CD4-positive, alpha-beta T cell (primary cell): ENCODE results near the gene RASA3. TPM values are rescaled to one million over a fixed set of nuclear protein-coding genes. Genes with fewer than 3 reads are reported as not detected.

Experiments used
- ATAC-seq: fragments of 200-7000 bp; cut with Tn5 transposase; one replicate; pipeline ENCODE4 v1.10.0; 2022; ENCODE audit warnings: mild to moderate bottlenecking; ENCODE audit not compliant: poor library complexity
- CTCF ChIA-PET: fragments of 350-600 bp; sonication (Branson Sonifier 250); formaldehyde crosslinking; loops from one replicate; lab custom pipeline; 2021; ENCODE audit warnings: antibody characterized with exemption, inconsistent platforms; lab: Charles Lee
- POLR2A ChIA-PET: fragments of 350-600 bp; sonication (Branson Sonifier 250); formaldehyde crosslinking; loops from one replicate; lab custom pipeline; 2021; ENCODE audit warnings: antibody characterized with exemption, inconsistent platforms; lab: Charles Lee
- DNase-seq, 14 experiments: peaks; one replicate each; pipeline ENCODE4 v3.0.0-alpha.2; 2013 to 2020; ENCODE audit warnings: mixed read lengths in 2 of 14
- H3K27ac ChIP-seq, 2 donors: one replicate each; pipeline versions ENCODE4 v1.5.1 to v1.7.0; 2013; ENCODE audit warnings: low read length in 2 of 2, low read depth in 1 of 2, mild to moderate bottlenecking in 1 of 2
- H3K27me3 ChIP-seq, 2 experiments: 1 replicate in 1 of 2; 2 replicates in 1 of 2; pipeline versions ENCODE4 v1.6.1 to v1.7.0; 2013; ENCODE audit warnings: low read length in 2 of 2, control low read depth in 1 of 2, mild to moderate bottlenecking in 1 of 2, moderate library complexity in 1 of 2; ENCODE audit not compliant: insufficient read depth in 2 of 2, control insufficient read depth in 1 of 2
- H3K36me3 ChIP-seq: one replicate; pipeline ENCODE4 v1.6.1; 2013; ENCODE audit warnings: low read length, control low read depth; ENCODE audit not compliant: insufficient read depth
- H3K4me1 ChIP-seq: one replicate; pipeline ENCODE4 v1.6.1; 2013; ENCODE audit warnings: low read length, control low read depth; ENCODE audit not compliant: insufficient read depth
- H3K4me3 ChIP-seq: one replicate; pipeline ENCODE4 v1.5.1; 2013; ENCODE audit warnings: mild to moderate bottlenecking, low read length, moderate library complexity
- H3K9me3 ChIP-seq, 2 experiments: 1 replicate in 1 of 2; 2 replicates in 1 of 2; pipeline versions ENCODE4 v1.6.1 to v1.7.0; 2013; ENCODE audit warnings: low read length in 2 of 2, mild to moderate bottlenecking in 2 of 2, control low read depth in 1 of 2, moderate library complexity in 1 of 2; ENCODE audit not compliant: control insufficient read depth in 1 of 2, insufficient read depth in 1 of 2
- H3K27ac Mint-ChIP-seq: one replicate; pipeline ENCODE4 v1.8.0; 2020; ENCODE audit warnings: mixed read lengths
- H3K27me3 Mint-ChIP-seq: one replicate; pipeline ENCODE4 v1.8.0; 2021; ENCODE audit warnings: mixed read lengths
- H3K36me3 Mint-ChIP-seq: one replicate; pipeline ENCODE4 v1.8.0; 2021; ENCODE audit warnings: low read depth, mixed read lengths
- H3K4me1 Mint-ChIP-seq: one replicate; pipeline ENCODE4 v1.8.0; 2021; ENCODE audit warnings: low read depth, mixed read lengths
- H3K4me3 Mint-ChIP-seq: one replicate; pipeline ENCODE4 v1.8.0; 2020; ENCODE audit warnings: mild to moderate bottlenecking, mixed read lengths
- H3K9me3 Mint-ChIP-seq: one replicate; pipeline ENCODE4 v1.8.0; 2020; ENCODE audit warnings: mixed read lengths
- intact Hi-C, 2 experiments: fragments of 100-400 bp; cut with DNase I in 1 of 2; cut with micrococcal nuclease in 1 of 2; formaldehyde crosslinking; loops; one replicate each; pipeline versions ENCODE4 v1.15.1 to v1.9.0; 2023 to 2025; cut with DNase I, micrococcal nuclease
- total RNA-seq, 174 experiments: library from RNA in 2 of 174; stranded (reverse) in 2 of 174; gene quantifications; one replicate each; pipeline ENCODE4 v1.2.3 and lab custom pipeline; 2021 to 2026
- TF ChIP-seq, protein P1 (sequence below): fragments of 200-600 bp; IDR thresholded peaks from one replicate; pipeline ENCODE4 v1.8.0; 2022; ENCODE audit warnings: antibody characterized with exemption, mild to moderate bottlenecking

The RASA3 gene
- total RNA-seq, 2 experiments from 2014 or later, result 181 to 184 TPM

DNA sequence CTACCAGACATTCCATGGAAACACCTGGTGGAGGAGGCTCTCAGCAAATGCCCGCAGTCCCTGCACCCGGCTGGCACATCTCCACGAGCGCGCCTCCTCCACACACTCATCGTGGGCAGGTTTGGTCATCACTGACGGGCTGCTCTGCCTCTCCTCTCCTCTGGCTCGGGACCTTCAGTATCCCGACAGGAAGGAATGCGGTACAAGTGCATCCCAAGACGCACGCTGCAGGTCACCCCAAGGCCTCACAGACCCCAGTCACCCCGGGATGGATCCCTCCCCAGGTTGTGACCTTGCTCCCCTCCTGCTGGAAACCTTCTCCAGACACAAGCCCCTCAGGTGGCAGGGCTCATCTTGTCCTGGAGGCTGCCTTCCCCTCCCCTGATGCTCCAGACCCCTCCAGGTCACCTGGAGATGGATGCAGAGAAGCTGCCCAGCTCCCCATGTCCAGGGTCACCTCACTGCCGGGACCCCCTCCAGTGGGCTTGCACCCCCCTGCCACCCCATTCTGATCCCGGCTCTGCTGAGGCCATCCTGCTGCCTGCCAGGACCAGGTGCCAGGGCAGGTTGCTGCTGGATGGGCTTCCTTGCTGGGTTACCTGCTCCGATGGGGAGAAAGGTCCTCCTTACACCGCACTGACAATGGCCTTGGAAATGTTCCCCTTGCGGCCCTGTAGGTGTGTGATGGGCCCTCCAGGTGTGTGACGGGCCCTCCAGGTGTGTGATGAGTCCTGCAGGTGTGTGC lies 188.4 kb downstream of the RASA3 start:
- Histone ChIP-seq H3K27me3 (no peaks in the 10 kb centered on the region), H3K9me3 (no peaks in the 10 kb centered on the region), H3K4me3 (no peak overlapping the region), H3K36me3 (no peaks in the 10 kb centered on the region), H3K4me1 (no peaks in the 10 kb centered on the region), H3K27ac (no peak overlapping the region)
- ATAC-seq, result no peak
- H3K27ac Mint-ChIP-seq, result no peak overlapping the region
- no peaks in the 10 kb centered on the region for H3K4me1 Mint-ChIP-seq
- POLR2A ChIA-PET, result no interaction called here
- H3K9me3 Mint-ChIP-seq, result no peaks in the 10 kb centered on the region
- H3K4me3 Mint-ChIP-seq, result no peak overlapping the region
- intact Hi-C loops, result no loop called here
- no peaks in the 10 kb centered on the region for H3K27me3 Mint-ChIP-seq
- no peak for DNase-seq
- H3K36me3 Mint-ChIP-seq, result peaks cover 16% of the 10 kb centered on the region
- TF ChIP-seq, protein P1, sequence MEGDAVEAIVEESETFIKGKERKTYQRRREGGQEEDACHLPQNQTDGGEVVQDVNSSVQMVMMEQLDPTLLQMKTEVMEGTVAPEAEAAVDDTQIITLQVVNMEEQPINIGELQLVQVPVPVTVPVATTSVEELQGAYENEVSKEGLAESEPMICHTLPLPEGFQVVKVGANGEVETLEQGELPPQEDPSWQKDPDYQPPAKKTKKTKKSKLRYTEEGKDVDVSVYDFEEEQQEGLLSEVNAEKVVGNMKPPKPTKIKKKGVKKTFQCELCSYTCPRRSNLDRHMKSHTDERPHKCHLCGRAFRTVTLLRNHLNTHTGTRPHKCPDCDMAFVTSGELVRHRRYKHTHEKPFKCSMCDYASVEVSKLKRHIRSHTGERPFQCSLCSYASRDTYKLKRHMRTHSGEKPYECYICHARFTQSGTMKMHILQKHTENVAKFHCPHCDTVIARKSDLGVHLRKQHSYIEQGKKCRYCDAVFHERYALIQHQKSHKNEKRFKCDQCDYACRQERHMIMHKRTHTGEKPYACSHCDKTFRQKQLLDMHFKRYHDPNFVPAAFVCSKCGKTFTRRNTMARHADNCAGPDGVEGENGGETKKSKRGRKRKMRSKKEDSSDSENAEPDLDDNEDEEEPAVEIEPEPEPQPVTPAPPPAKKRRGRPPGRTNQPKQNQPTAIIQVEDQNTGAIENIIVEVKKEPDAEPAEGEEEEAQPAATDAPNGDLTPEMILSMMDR, result no peak
- CTCF ChIA-PET, result no interaction called here

- Mint-ChIP-seq H3K27ac (no peak overlapping the region), H3K4me3 (no peak overlapping the region), H3K27me3 (no peaks in the 10 kb centered on the region), H3K36me3 (peaks cover 6% of the 10 kb centered on the region), H3K9me3 (no peaks in the 10 kb centered on the region), H3K4me1 (no peaks in the 10 kb centered on the region)
- intact Hi-C loops, result no loop called here
- no peak overlapping the region for H3K27ac ChIP-seq
- no peaks in the 10 kb centered on the region for H3K36me3 ChIP-seq
- no peak overlapping the region for H3K4me3 ChIP-seq
- no peaks in the 10 kb centered on the region for H3K4me1 ChIP-seq
- DNase-seq (no peak), ATAC-seq (no peak)
- H3K27me3 ChIP-seq, result no peaks in the 10 kb centered on the region
- CTCF ChIA-PET, result no interaction called here
- no peaks in the 10 kb centered on the region for H3K9me3 ChIP-seq
- POLR2A ChIA-PET, result no interaction called here
- TF ChIP-seq, protein P1, result no peak
Observed at GRCh38 chr13:113942591-113943103, 189.8 kb downstream of the RASA3 start.

DNA sequence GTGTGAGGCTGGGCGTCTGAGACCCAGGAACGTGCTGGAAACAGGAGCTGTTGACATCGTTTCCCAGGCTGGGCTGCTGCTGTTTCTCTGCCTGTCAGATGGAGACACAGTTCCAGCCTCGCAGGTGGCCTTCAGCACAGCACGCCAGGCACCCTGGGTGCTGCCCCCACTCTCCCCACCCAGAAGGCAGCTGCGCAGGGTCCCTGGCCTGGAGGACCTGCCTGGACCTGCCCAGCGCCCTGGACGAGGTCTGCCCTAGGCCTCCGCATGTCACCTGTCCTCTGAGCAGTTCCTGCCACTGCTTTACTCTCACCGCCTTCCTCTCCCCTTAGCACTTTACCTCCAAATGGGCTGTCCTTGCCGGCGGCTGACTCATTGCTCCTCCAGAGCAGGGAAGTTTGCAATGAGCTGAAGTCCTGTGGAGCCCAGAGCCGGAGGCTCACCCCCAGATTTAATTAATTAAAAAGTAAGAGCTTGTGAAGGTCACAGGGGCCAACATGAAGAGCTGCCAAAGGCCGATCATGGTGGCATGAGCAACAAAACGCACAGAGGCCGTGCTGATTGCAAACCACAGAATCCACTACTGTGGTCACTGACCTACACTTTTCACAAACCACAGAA lies 190.7 kb downstream of the RASA3 start:
- no peaks in the 10 kb centered on the region for H3K9me3 ChIP-seq
- H3K4me3 ChIP-seq, result no peak overlapping the region
- H3K27ac ChIP-seq, result no peak overlapping the region
- DNase-seq (no peak), ATAC-seq (no peak)
- no peak overlapping the region for H3K27ac Mint-ChIP-seq
- H3K27me3 ChIP-seq, result no peaks in the 10 kb centered on the region
- H3K27me3 Mint-ChIP-seq, result no peaks in the 10 kb centered on the region
- H3K4me1 ChIP-seq, result no peaks in the 10 kb centered on the region
- no peaks in the 10 kb centered on the region for H3K4me1 Mint-ChIP-seq
- TF ChIP-seq, protein P1, result no peak
- CTCF ChIA-PET, result no interaction called here
- POLR2A ChIA-PET, result no interaction called here
- no peaks in the 10 kb centered on the region for H3K36me3 ChIP-seq
- no peaks in the 10 kb centered on the region for H3K9me3 Mint-ChIP-seq
- H3K4me3 Mint-ChIP-seq, result no peak overlapping the region
- peaks cover 6% of the 10 kb centered on the region for H3K36me3 Mint-ChIP-seq
- intact Hi-C loops, result no loop called here
